Measurements from ENCODE around the gene EEPD1.
"Not testable (repeated sequence)": the region's sequence is repeated elsewhere in the genome, so short reads cannot be mapped to it uniquely, and the experiment has no call there.

Gene EEPD1

DNA sequence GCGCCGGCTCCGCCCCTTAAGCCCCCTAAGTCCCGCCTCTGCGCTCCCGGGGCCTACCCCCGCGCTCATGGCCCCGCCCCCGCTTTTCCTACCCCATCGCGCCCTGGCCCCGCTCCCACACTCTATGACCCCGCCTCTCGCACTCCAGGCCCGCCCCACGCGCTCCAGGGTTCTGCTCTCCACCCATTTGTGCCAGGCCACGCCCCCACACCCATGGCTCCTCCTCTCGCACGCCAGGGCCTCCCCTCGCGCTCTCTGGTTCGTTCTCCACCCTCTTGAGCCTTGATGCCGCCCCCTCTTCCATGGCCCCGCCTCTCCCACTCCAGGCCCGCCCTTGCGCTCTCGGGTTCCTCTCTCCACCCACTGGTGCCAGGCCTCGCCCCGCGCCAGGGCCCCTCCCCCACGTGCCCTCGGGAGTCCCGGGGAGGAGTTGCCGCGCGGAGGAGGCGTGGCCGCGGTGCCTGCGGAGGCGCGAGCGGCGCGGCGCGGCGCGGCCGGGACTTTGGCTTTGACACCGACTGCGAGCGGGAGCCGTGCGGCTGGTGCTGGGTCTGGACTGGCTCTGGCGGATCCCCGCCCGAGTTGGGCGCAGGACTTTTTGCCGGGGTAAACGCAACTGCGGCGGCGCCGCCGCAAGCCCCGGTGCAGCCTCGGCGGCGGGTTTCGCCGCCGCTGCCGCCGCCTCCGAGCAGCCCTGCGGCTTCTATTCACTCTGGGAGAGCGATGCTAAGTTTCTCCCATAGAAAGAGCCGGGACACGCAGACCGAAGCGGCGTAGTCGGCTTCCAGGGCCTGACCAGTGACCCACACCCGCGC is at the start of gene EEPD1:
TSS of gene EEPD1 (plus strand) at position 499 of the 815 bp plus-strand sequence. CDS start 1,071 bp downstream, outside the sequence.
- ATAC-seq (peak; percentile 98), DNase-seq (peak; percentile 99)

DNA sequence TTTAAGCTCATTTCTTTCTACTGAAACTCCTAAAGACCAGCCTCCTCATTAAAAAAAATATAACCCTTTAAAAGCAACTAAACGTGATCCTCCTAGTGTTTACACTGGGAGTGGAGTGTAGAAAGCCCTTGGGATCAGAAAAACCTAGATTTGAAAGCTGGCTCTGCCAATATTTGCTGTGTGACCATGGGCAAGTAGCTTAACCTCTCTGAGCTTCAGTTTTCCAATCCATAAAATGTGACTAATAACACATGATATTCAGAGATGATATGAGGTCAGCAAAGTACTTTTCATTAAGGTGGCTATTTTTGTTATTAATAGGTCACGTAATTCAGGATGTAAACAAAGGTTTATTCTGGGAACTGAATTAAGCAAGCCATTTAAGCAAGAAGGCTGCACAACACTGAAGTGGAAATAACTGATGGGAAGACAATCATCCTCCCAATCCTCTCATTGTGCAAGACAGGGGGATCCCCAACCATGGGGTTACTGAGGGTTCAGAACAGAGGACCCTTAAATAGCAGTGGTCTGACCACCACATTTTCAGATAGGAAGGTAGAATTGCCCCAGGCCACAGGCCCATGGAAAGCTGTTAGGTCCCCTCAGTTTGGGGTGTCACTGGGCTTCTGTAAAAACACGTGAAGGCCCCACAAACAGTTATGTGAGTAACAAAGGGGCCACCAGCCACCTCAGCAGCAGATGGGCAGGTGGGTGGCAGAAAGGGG is 49.1 kb upstream of the EEPD1 start:
- DNase-seq (no peak), ATAC-seq (no peak)

DNA sequence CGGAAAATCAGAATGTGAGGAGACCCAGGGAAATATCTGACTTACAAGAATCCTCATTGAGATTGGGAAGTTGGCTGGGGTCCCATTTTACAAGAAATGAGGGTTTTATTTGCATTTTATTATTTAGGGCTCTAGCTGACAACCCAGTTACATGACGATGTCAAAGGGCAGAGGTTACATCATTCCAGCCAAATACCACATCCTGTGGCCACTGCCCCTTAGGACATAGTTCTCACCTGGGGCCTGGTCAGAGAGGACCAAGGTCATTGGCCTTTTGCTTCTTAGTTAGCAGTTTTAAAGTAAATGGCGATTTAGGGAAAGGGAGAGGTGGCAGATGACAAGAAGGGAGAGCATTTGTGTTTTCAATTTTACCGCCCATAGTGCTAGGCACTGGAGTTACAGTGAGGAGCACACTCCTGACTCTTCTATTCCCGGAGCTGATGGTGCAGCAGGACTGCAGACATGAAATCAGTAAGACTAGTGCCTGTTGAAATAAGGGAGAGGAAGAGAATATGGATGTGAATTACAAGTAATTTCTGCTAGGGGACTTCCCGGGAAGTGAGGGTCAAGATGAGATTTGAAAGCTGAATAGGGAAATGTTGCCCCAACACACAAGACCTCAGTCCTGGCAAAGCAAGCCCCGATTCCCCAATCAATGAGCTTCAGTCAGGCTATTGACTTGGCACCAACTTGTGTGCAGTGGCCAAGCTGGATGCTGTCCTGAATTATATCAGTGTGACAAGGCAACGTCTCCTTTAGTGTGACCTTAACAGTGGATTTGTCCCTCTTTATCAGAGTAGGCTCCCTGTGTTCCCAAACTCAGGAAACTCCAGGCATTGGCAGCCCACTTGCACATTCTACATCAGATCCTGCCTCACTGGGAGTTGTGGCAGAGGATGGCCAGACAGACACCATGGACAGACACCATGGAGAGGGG is 45.8 kb upstream of the EEPD1 start:
- not testable (repeated sequence) for ATAC-seq

DNA sequence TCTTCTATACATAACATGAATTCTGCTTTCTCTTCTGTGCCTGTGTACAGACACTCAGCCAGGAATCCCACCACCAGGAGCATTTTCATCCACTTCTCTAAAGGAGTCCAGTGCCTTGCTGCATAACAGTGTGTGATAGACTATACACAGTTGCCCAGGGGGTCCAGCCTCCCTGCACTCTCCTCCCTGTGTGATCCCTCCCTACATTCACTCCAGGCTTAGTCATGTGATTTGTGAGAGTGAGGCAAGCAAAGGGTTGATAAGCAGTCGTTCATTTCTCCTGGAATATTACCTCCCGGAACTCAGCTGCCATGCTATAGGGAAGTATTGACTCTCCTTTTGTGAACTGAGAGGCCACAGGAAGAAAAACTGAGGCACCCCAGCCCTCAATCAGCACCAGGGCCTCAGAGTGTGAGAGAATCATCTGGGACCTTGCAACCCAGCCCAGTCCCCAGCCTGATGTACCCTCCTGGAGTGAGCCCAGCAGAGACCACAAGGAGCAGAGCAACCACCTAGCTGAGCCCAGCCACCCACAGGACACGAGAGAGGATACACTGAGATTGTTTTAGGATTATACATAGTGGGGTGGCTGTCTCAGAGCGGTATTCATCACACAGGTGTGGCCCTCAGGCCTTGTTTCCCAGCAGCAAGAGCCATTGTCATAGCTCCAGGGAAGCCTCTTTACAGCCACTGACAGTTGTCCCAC is 45.0 kb upstream of the EEPD1 start:
- no peak for ATAC-seq

More for the DNA sequence above, 45.8 kb upstream of the EEPD1 start:
- not testable (repeated sequence) for DNase-seq

DNA sequence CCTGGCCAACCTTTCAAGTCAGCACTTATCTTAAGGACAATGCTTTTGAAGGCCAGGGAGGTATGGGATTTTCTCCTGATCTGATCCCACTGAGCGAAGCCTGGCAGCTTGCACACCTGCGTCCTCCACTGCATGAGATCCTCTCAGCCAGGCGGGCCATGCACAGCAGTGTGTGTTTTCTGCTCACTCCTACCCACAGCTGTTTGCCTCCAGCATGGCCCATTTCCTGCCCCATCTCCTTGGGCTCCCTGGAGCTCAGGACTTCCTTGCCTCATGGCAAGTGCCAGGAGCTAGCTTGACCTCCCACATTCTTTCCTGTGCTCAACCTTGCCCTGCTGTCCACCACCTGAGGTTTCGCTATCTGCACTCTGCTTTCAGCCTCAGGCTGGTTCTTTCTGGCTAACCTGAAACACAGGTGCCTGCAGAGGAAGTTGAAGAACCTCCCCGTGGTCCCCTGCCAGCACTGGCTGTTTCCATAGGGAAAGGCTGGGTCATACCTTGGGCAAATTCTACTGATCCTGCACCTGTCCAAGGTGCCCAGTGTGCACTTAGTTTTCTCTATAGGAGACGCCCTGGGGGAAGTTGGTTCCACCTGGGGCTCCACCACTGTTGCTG is 43.9 kb upstream of the EEPD1 start:
- ATAC-seq (no peak), DNase-seq (no peak)

More for the DNA sequence above, 45.0 kb upstream of the EEPD1 start:
- no peak for DNase-seq

DNA sequence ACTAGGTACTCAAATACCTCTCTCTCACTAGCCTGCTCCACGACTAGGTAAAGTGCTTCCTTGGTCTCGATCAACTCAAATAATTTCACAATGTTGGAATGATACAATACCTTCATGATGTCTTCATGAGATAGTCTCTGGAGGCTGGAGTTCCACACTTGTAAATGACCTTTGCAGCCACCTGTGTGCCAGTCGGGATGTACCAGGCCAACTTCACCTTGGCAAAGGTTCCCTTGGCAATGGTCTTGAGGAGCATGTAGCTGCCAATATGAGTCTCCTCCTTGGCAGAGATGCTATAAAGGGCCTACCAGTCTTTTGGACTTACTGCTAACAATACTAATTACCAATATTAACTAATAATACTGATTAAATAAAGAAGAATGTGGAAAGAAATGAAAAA is 42.5 kb upstream of the EEPD1 start:
- DNase-seq (no peak), ATAC-seq (no peak)

DNA sequence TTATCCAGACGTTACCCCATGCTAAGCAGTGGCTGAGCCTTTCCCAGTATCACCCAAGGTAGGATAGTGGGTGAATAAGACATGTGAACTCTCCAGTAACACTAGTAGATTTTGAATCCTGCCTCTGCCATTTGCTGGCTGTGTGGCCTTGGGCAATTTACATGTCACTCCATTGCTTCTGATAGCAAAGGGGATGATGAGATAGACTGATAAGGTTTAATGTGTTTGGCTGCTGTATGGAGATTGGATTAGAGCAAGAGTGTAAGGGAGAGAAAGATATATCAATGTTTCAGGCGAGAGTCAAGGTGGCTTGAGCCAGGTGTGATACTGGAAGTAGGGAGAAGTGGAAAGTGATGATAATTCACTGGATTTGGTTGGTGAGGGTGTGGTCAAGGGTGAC is 40.1 kb upstream of the EEPD1 start:
- no peak for ATAC-seq
- no peak for DNase-seq

DNA sequence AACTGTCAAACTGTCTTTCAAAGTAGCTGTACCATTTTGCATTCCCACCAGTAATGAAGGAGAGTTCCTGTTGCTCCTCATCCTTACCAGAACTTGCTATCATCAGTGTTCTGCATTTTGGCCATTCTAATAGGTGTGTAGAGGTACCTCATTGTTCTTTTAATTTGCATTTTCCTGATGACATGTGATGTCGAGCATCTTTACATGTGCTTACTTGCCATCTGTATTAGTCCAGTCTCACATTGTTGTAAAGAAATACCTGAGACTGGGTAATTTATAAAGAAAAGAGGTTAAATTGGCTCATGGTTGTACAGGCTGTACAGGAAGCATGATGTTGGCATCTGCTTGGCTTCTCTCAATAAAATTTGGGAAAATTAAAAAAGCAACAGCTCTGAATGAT is 38.7 kb upstream of the EEPD1 start:
- DNase-seq, result no peak
- ATAC-seq, result no peak

DNA sequence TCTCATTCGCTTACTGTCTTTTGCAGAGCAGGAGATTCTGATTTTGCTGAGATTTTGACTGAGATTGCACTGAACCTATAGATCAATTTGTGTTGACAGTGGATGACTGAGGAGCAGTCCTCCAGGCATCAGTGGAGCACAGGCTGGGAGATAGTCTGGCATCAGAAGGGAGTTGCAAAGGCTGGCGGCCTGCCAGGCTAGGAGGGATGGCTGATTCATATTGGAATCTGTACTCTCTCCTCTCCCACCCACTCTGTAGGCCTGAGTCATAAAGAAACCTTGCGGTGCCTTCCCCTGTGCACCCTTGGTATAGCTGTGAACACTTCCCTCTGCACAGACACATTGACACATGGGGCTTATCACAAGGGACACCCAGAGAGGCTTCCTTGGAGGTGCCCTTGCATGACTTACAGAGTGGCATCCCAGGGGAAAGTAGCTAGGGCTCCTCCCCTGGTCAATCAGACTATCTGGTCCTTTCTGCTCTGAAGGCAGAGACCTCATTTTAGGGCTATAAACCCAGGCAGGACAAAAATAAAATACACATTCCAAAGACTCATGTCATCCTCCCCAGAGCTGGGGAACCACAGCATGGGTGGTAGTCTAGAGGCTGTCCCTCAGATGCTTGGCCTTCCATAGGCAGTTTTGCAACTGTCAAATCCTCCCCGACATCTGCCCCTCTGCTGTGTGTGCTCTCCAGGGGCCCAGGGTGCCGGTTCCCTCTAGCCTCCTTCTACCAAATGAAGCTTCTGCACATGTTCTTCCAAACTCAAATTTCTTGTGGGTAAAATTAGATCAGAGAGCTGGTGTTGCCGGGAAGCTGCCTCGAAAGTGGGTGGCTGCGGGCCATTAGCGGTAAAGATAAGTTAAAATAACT is 37.4 kb upstream of the EEPD1 start:
- ATAC-seq (peak; percentile 100), DNase-seq (peak; percentile 87)

DNA sequence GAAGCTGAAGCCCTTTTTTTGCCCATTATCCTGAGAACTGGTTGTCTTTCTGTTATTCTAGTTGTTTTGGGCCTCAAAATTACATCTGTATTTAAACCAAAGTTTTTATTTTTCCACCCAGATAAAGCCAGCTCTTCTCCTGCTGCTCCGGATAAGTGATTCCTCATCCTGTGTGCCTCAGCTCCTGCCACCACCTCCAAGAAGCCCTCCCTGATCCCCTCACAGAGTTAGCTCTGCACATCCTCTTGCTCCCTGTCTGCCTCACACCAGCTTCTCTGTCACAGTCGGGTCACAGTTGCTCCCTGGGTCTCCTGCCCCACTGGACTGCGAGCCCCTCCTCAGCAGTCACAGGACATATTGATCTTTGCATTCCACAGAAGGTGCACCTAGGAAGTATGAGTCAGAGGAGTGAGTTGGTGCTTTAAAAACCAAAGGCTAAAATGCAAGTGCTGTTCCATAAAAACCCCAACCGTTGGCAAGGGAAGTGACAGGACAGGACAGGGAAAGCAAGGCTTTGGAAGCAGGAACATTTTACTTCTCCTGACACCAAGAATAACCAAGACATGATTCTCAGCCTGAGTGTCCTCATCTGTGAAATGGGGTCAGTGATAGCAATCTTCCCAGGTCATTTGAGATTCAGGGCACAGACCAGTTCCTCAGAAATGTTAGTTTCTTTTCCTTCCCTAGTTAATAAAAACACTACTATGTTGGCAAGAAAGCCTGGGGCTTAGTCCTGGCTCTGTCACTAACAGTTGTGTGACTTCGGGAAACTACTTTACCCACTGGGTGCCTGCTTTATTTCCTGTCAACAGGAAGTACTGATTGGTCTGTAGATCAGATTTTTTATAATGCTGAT is 36.5 kb upstream of the EEPD1 start:
- ATAC-seq (no peak), DNase-seq (no peak)

DNA sequence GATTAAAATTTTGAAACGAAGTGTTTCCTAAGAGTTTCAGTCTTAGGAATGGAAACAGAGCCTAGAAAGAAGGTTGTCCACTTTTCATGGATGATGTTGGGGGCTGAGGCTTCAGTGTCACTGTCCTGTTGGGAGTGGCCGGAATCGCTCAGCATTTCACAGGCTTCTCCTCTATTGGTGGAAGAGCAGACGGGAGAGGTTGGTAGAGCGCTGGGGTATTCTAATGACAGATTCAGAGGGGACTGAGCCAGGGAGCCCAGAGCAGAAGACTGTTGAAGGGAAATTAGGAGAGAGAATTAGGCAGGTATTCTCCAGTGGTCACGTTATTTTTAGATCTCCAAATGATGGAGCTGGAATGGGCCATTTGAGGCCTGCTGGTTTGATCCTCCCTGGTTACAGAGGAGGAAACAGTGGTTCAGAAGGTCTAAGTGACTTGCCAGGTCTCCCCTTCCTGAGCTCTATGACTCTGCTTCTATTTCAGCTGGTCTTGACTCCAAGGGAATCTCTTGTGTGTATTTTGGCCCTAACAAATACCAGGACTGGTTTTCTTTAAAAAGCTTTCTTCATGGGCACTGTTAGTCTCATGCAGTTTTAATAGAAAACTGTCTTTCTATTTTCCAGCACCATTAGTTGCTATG is 35.7 kb upstream of the EEPD1 start:
- no peak for DNase-seq
- ATAC-seq, result no peak

DNA sequence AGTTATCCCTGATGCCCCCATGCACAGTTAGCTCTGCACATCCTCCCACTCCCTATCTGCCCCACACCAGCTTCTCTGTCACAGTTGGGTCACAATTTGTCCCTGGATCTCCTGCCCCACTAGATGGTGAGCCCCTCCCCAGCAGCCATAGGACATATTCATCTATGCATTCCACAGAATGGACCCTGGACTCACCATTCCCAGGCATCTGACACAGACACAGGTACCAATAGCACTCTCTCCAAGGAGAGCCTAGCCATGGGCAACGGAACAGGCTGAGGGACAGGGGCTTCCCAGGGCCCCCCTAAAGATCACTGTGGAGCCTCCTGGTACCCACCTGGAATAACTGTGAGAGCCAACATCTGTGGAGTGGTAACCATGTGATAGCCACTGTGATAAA is 34.7 kb upstream of the EEPD1 start:
- no peak for DNase-seq
- no peak for ATAC-seq

DNA sequence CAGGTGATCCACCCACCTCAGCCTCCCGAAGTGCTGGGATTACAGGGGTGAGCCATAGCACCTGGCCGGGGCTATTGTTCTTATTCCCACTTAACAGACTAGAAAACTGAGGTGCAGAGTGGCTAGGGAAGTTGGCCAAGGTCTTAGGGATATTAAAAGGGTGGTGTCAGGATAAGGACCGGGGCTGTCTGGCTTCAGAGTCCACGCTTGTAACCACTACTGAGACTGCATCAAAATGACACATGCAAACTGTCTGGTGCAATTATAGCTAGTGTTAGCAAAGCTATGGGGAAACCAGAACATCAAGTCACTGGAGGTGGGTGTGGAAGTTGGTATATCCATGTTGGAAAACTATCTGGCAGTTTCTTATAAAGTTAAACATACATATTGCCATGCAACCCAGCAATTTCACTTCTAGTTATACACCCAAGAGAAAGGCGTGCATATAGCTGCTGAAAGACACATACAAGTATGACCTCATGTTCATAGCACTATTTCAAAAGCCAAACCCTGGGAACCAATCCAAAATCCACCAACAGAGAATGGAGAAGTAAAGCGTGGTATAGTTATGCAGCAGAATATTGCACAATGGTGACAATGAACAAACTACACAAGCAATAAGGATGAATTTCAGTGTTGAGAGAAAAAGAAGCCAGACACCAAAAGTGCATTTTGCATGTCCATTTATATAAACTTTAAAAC is 33.9 kb upstream of the EEPD1 start:
- DNase-seq (no peak), ATAC-seq (no peak)

DNA sequence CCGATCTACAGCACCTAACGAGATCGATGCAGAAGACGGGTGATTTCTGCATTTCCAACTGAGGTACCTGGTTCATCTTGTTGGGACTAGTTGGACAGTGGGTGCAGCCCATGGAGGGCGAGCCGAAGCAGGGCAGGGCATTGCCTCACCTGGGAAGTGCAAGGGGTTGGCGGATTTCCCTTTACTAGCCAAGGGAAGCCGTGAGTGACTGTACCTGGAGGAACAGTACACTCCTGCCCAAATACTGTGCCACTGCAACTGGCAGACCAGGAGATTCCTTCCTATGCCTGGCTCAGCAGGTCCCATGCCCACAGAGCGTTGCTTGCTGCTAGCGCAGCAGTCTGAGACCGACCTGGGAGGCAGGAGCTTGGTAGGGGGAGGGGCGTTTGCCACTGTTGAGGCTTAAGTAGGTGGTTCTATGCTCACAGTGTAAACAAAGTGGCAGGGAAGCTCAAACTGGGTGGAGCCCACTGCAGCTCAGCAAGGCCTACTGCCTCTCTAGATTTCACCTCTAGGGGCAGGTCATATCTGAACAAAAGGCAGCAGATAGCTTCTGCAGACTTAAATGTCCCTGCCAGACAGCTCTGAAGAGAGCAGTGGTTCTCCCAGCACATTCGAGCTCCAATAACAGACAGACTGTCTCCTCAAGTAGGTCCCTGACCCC is 32.9 kb upstream of the EEPD1 start:
- DNase-seq, ATAC-seq: not testable (repeated sequence)

DNA sequence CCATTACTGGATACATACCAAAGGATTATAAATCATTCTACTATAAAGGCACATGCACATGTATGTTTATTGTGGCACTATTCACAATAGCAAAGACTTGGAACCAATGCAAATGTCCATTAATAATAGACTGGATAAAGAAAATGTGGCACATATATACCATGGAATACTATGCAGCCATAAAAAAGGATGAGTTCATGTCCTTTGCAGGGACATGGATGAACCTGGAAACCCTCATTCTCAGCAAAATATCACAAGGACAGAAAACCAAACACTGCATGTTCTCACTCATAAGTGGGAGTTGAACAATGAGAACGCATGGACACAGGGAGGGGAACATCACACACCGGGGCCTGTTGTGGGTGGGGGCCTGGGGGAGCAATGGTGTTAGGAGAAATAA is 27.4 kb upstream of the EEPD1 start:
- DNase-seq, ATAC-seq: not testable (repeated sequence)

DNA sequence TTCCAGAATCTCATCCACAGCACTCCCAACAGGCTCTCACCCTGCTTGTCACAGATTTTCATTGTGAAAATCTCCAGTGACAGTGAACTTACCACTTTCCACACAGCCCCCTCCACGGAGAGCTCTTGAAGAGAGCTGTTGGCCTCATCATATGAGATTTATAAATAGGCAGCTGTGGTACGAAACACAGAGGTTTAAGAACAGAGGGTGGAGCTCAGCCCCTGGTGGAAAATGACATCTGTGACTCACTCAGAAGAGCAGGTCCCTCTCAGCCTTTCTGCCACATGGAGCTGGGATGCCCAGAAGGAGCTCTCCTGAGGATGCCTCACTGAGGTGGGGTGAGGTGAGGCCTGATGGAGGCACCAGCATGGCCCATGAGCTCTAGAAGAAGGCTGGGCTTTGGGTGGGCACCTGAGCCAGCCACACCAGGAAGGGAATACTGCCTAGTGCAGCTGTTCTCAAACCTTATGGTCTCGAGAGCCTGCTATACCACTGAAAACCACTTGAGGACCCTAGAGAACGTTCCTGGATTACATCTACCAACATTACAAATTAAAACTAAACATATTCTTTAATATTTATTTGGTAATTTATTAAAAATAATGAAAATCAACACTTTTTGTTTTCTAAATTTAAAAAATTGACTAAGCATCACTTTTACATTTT is 25.8 kb upstream of the EEPD1 start:
- DNase-seq (no peak), ATAC-seq (peak; percentile 43)

All from stimulated activated naive CD8-positive, alpha-beta T cell treated with anti-CD3 and anti-CD28 coated beads, Interleukin-15, Interleukin-2, amounts not matched to agents 100 U/mL and 50 U/mL, for 24 hours (primary cell).